Fibroblast of lung (primary cell): Measurements from ENCODE around the gene FRMD7. TPM values are rescaled to one million over a fixed set of nuclear protein-coding genes. Genes with fewer than 3 reads are reported as not detected.
A peak's percentile ranks its signal among the peaks of the same experiment; 100 is the strongest.

Experiments
- DNase-seq, 2 donors: peaks; one replicate each; pipeline versions ENCODE4 v3.0.0 to v3.0.0-alpha.2; 2010; ENCODE audit warnings: low read depth in 2 of 2
- H2AFZ ChIP-seq: 2 replicates; pipeline ENCODE4 v1.5.1; 2012; ENCODE audit warnings: low read length, control low read depth, inconsistent platforms
- H3K27ac ChIP-seq: 2 replicates; pipeline ENCODE4 v1.5.1; 2011; ENCODE audit warnings: low read length, control low read depth; ENCODE audit not compliant: insufficient read depth
- H3K27me3 ChIP-seq: 2 replicates; pipeline ENCODE4 v1.5.1; 2011; ENCODE audit warnings: mild to moderate bottlenecking, low read length; ENCODE audit not compliant: control insufficient read depth, insufficient read depth
- H3K36me3 ChIP-seq: 2 replicates; pipeline ENCODE4 v1.5.1; 2011; ENCODE audit warnings: low read length; ENCODE audit not compliant: control insufficient read depth, insufficient read depth
- H3K4me1 ChIP-seq: 2 replicates; pipeline ENCODE4 v1.5.1; 2011; ENCODE audit warnings: low read length; ENCODE audit not compliant: control insufficient read depth, insufficient read depth; ENCODE audit errors: extremely low read depth
- H3K4me2 ChIP-seq: 2 replicates; pipeline ENCODE4 v1.5.1; 2011; ENCODE audit warnings: low read length, control low read depth; ENCODE audit not compliant: insufficient read depth; ENCODE audit errors: extremely low read depth
- H3K4me3 ChIP-seq, 4 experiments: fragments of 200-600 bp in 1 of 4; sonication (generic) in 1 of 4; replicated peaks in 1 of 4; 2 replicates each; pipeline ENCODE4 v1.5.1; 2011 to 2016; ENCODE audit warnings: low read length in 4 of 4, low read depth in 3 of 4, mild to moderate bottlenecking in 3 of 4, control low read depth in 2 of 4, inconsistent platforms in 1 of 4, mixed read lengths in 1 of 4; ENCODE audit not compliant: insufficient read depth in 1 of 4; ENCODE audit errors: control extremely low read depth in 1 of 4
- H3K79me2 ChIP-seq: 2 replicates; pipeline ENCODE4 v1.5.1; 2012; ENCODE audit warnings: mild to moderate bottlenecking, low read length, inconsistent platforms; ENCODE audit not compliant: control insufficient read depth, insufficient read depth
- H3K9ac ChIP-seq: 2 replicates; pipeline ENCODE4 v1.5.1; 2011; ENCODE audit warnings: mild to moderate bottlenecking, low read length, control low read depth; ENCODE audit not compliant: insufficient read depth
- H3K9me3 ChIP-seq: 2 replicates; pipeline ENCODE4 v1.5.1; 2012; ENCODE audit warnings: low read depth, low read length; ENCODE audit not compliant: control insufficient read depth, insufficient read depth
- H4K20me1 ChIP-seq: 2 replicates; pipeline ENCODE4 v1.5.1; 2011; ENCODE audit warnings: low read length; ENCODE audit not compliant: control insufficient read depth, insufficient read depth; ENCODE audit errors: extremely low read depth
- EZH2 ChIP-seq: IDR thresholded peaks from 2 replicates; pipeline ENCODE4 v1.5.1; 2012; ENCODE audit warnings: low read length, control low read depth, mild to moderate bottlenecking; ENCODE audit errors: missing control alignments
- polyA plus RNA-seq, 2 donors: library from polyadenylated mRNA; depleted of rRNA in 1 of 2; stranded (reverse) in 1 of 2; unstranded in 1 of 2; fragments of >200 nt; gene quantifications; 2 replicates each; pipeline ENCODE4 v1.2.1, GENCODE V29; 2011 to 2012; ENCODE audit warnings: missing spikeins in 1 of 2
- total RNA-seq: library from RNA; depleted of rRNA; stranded (reverse); fragments of >200 nt; gene quantifications from 2 replicates; pipeline ENCODE4 v1.2.1, GENCODE V29; 2014
- TF ChIP-seq, protein P1 (sequence below), 2 donors: IDR thresholded peaks in 1 of 2; conservative IDR thresholded peaks in 1 of 2; 1 replicate in 1 of 2; 2 replicates in 1 of 2; pipeline ENCODE4 v1.5.1; 2011 to 2012; ENCODE audit warnings: low read length in 2 of 2, control low read depth in 1 of 2, inconsistent platforms in 1 of 2, low read depth in 1 of 2, mild to moderate bottlenecking in 1 of 2

The FRMD7 gene
- total and polyA plus RNA-seq, 2 donors (not counting 1 experiment from before 2014, with no cell fraction given) = under 0.01 to 0.10 TPM

DNA sequence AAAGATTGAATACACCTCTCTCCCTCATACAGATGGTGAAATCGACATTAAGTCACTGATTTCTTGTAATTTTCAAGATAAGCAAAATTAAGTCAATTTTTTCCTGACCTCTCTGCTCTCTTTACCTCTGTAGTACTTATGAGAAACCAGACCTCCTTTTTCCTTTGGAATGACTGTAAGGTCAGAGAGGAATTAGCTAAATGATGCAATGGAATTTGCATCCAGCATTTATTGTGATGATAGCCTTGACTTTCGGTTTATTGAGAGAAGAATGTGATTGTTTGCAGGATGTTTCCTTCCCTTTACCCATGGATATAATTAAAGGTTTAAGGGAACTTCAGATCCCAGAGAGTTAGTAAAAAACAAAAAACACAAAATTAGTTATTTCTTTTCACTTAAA is 82.4 kb downstream of the FRMD7 start:
- Histone ChIP-seq H3K9ac (no peak overlapping the region), H3K27ac (no peak overlapping the region), H3K4me3 (no peak overlapping the region), H4K20me1 (no peaks in the 10 kb centered on the region), H3K79me2 (no peaks in the 10 kb centered on the region), H3K27me3 (no peaks in the 10 kb centered on the region), H3K9me3 (no peaks in the 10 kb centered on the region), H3K36me3 (no peaks in the 10 kb centered on the region), H3K4me2 (no peak overlapping the region), H3K4me1 (no peaks in the 10 kb centered on the region), H2AFZ (no peak overlapping the region)
- TF ChIP-seq, protein P1, sequence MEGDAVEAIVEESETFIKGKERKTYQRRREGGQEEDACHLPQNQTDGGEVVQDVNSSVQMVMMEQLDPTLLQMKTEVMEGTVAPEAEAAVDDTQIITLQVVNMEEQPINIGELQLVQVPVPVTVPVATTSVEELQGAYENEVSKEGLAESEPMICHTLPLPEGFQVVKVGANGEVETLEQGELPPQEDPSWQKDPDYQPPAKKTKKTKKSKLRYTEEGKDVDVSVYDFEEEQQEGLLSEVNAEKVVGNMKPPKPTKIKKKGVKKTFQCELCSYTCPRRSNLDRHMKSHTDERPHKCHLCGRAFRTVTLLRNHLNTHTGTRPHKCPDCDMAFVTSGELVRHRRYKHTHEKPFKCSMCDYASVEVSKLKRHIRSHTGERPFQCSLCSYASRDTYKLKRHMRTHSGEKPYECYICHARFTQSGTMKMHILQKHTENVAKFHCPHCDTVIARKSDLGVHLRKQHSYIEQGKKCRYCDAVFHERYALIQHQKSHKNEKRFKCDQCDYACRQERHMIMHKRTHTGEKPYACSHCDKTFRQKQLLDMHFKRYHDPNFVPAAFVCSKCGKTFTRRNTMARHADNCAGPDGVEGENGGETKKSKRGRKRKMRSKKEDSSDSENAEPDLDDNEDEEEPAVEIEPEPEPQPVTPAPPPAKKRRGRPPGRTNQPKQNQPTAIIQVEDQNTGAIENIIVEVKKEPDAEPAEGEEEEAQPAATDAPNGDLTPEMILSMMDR (conservative IDR thresholded peaks at IDR 0.05 in 1 of 2, IDR thresholded peaks at IDR 0.05 in 1 of 2; ENCODE audit: low read depth in 1 of 2, low read length in 2 of 2) = no peak
- no peak for TF ChIP-seq EZH2
- DNase-seq = no peak

DNA sequence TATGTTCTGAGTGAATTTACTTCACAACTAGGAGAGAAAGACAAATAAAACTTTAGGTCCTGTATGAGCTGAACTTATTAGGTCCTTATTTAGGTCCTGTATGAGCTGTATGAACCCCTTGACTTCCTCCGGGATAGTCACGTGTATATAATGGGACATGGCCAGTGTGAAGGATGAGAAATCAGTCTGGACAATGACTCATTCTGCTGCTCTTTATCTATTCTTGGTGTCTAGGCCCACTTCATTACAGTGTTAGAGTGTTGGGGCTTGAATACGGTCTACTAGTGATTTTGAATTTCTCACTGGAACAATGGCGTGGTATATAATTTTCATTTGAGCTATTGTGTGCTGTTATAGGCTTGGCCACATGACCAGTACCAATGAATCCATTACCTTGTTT is 82.9 kb downstream of the FRMD7 start:
- Histone ChIP-seq H3K27me3 (no peaks in the 10 kb centered on the region), H3K36me3 (no peaks in the 10 kb centered on the region), H3K9me3 (no peaks in the 10 kb centered on the region), H3K4me2 (no peak overlapping the region), H3K4me3 (no peak overlapping the region), H3K27ac (no peak overlapping the region), H3K79me2 (no peaks in the 10 kb centered on the region), H3K9ac (no peak overlapping the region), H2AFZ (no peak overlapping the region), H4K20me1 (no peaks in the 10 kb centered on the region), H3K4me1 (no peaks in the 10 kb centered on the region)
- DNase-seq = peak in 1 of 2 donors; percentile 17
- TF ChIP-seq, protein P1 (conservative IDR thresholded peaks at IDR 0.05 in 1 of 2, IDR thresholded peaks at IDR 0.05 in 1 of 2; ENCODE audit: low read depth in 1 of 2, low read length in 2 of 2) = no peak
- TF ChIP-seq EZH2 = no peak

DNA sequence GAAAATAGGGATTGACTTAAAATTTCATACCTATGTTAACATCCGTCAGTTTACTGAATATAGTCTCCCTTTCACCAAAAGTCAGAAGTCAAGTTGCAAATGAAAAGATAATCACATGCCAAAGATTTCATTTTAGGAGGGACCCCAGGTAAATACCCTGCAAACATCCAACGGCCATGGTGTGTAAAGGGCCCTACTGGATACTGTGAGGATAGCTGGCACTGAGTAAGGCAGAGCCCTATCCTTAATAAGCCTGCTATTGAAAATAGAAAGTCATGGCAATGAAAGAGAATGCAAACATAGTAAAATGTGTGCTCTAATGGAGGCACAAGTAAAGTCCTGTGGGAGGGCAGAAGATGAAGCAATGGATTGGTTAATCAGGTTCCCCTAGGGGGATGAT is 83.8 kb downstream of the FRMD7 start:
- Histone ChIP-seq H3K36me3 (no peaks in the 10 kb centered on the region), H3K4me3 (no peak overlapping the region), H3K27ac (no peak overlapping the region), H3K4me1 (no peaks in the 10 kb centered on the region), H4K20me1 (no peaks in the 10 kb centered on the region), H3K9ac (no peak overlapping the region), H3K79me2 (no peaks in the 10 kb centered on the region), H2AFZ (no peak overlapping the region), H3K9me3 (no peaks in the 10 kb centered on the region), H3K27me3 (no peaks in the 10 kb centered on the region), H3K4me2 (no peak overlapping the region)
- no peak for DNase-seq
- TF ChIP-seq EZH2 = no peak
